Testis (tissue), 2 donors: ENCODE data around the gene SARM1.

Experiments used
- POLR2A ChIP-seq: fragments of 450-650 bp; IDR thresholded peaks from one replicate; pipeline ENCODE4 v1.6.1; 2017; ENCODE audit warnings: antibody characterized with exemption, mild to moderate bottlenecking, moderate library complexity
- TF ChIP-seq, protein P1 (sequence below), 3 experiments: fragments of 450-650 bp in 2 of 3; fragments of 200-600 bp in 1 of 3; sonication (generic) in 1 of 3; IDR thresholded peaks; one replicate each; pipeline ENCODE4 v1.5.1; 2016 to 2019; ENCODE audit warnings: antibody characterized with exemption in 3 of 3, mild to moderate bottlenecking in 2 of 3, moderate library complexity in 1 of 3

DNA sequence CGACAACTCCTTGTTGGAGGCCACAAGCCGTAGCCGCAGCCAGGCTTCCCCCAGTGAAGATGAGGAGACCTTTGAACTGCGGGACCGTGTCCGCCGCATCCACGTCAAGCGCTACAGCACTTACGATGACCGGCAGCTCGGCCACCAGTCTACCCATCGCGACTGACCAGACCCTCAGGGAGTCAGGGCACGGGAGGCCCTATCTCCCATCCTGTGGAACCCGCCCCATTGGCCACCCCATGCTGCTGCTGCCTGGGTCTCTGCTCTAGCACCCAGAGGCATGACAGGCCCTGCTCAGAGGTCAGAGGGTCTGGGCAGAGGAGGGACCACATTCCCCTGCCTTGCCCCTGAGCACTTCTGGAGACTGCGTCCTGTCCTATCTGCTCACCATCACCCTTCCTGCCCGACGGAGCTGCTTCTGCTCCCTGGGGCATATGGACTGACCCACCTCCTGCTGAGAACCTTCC lies 27.0 kb upstream of the SARM1 start:
- TF ChIP-seq, protein P1, sequence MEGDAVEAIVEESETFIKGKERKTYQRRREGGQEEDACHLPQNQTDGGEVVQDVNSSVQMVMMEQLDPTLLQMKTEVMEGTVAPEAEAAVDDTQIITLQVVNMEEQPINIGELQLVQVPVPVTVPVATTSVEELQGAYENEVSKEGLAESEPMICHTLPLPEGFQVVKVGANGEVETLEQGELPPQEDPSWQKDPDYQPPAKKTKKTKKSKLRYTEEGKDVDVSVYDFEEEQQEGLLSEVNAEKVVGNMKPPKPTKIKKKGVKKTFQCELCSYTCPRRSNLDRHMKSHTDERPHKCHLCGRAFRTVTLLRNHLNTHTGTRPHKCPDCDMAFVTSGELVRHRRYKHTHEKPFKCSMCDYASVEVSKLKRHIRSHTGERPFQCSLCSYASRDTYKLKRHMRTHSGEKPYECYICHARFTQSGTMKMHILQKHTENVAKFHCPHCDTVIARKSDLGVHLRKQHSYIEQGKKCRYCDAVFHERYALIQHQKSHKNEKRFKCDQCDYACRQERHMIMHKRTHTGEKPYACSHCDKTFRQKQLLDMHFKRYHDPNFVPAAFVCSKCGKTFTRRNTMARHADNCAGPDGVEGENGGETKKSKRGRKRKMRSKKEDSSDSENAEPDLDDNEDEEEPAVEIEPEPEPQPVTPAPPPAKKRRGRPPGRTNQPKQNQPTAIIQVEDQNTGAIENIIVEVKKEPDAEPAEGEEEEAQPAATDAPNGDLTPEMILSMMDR (IDR thresholded peaks at IDR 0.05), result no peak
- no peak for TF ChIP-seq POLR2A
